PC-9 (cell line): ENCODE data around the gene DRC3.

Experiments
- EZH2 ChIP-seq: fragments of 200-600 bp; sonication (generic); IDR thresholded peaks from 2 replicates; pipeline ENCODE4 v1.8.0; 2017; ENCODE audit warnings: antibody characterized with exemption, low read depth
- TF ChIP-seq, protein P1 (sequence below): fragments of 200-600 bp; sonication (generic); conservative IDR thresholded peaks from 2 replicates; pipeline ENCODE4 v1.6.1; 2017; ENCODE audit warnings: mixed run types, antibody characterized with exemption, mild to moderate bottlenecking, moderate library complexity

- TF ChIP-seq, protein P1, sequence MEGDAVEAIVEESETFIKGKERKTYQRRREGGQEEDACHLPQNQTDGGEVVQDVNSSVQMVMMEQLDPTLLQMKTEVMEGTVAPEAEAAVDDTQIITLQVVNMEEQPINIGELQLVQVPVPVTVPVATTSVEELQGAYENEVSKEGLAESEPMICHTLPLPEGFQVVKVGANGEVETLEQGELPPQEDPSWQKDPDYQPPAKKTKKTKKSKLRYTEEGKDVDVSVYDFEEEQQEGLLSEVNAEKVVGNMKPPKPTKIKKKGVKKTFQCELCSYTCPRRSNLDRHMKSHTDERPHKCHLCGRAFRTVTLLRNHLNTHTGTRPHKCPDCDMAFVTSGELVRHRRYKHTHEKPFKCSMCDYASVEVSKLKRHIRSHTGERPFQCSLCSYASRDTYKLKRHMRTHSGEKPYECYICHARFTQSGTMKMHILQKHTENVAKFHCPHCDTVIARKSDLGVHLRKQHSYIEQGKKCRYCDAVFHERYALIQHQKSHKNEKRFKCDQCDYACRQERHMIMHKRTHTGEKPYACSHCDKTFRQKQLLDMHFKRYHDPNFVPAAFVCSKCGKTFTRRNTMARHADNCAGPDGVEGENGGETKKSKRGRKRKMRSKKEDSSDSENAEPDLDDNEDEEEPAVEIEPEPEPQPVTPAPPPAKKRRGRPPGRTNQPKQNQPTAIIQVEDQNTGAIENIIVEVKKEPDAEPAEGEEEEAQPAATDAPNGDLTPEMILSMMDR, result no peak
- TF ChIP-seq EZH2, result no peak
These were observed 92.9 kb downstream of the DRC3 start for GRCh38 chr17:18065546-18065945.
